Peyer's patch (tissue), 4 donors: Measurements from ENCODE around the gene SSTR3.

ENCODE experiments used
- POLR2A ChIP-seq, 2 donors: fragments of 450-650 bp; IDR thresholded peaks; one replicate each; pipeline ENCODE4 v1.5.1; 2017; ENCODE audit warnings: antibody characterized with exemption in 2 of 2, mild to moderate bottlenecking in 2 of 2, moderate library complexity in 2 of 2
- TF ChIP-seq, protein P1 (sequence below), 6 experiments: fragments of 450-650 bp in 4 of 6; fragments of 200-600 bp in 2 of 6; sonication (generic) in 1 of 6; IDR thresholded peaks; one replicate each; pipeline ENCODE4 v1.5.1; 2017 to 2019; ENCODE audit warnings: antibody characterized with exemption in 6 of 6, mild to moderate bottlenecking in 3 of 6, moderate library complexity in 1 of 6

DNA sequence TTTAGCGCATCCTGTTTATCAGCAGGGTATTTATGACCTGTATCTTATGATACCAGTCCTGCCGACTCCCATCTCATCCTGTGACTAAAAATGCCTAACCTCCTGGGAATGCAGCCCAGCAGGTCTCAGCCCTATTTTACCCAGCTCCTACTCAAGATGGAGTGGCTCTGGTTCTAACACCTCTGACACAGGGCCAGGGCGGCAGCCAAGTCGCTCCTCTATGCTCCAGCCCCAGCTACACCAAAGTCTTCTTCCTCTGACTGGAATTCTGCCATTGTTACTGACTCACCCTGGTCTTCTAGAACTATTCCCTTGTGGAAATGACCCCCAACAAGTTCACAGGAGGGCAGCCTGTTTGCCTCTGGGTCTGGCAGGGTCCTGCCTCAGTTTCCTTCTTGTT lies 16.4 kb downstream of the SSTR3 start:
- TF ChIP-seq, protein P1, sequence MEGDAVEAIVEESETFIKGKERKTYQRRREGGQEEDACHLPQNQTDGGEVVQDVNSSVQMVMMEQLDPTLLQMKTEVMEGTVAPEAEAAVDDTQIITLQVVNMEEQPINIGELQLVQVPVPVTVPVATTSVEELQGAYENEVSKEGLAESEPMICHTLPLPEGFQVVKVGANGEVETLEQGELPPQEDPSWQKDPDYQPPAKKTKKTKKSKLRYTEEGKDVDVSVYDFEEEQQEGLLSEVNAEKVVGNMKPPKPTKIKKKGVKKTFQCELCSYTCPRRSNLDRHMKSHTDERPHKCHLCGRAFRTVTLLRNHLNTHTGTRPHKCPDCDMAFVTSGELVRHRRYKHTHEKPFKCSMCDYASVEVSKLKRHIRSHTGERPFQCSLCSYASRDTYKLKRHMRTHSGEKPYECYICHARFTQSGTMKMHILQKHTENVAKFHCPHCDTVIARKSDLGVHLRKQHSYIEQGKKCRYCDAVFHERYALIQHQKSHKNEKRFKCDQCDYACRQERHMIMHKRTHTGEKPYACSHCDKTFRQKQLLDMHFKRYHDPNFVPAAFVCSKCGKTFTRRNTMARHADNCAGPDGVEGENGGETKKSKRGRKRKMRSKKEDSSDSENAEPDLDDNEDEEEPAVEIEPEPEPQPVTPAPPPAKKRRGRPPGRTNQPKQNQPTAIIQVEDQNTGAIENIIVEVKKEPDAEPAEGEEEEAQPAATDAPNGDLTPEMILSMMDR (IDR thresholded peaks at IDR 0.05), result no peak
- no peak for TF ChIP-seq POLR2A (IDR thresholded peaks at IDR 0.05)
